NCI-H2081 treated with DMSO at 0.1 percent for 48 hours (cell line): Measurements from ENCODE around the gene PNLIPRP1.

ENCODE experiments used
- DNase-seq: peaks from one replicate; lab custom pipeline; 2025; lab: John Stamatoyannopoulos, UW

PNLIPRP1 gene

DNA sequence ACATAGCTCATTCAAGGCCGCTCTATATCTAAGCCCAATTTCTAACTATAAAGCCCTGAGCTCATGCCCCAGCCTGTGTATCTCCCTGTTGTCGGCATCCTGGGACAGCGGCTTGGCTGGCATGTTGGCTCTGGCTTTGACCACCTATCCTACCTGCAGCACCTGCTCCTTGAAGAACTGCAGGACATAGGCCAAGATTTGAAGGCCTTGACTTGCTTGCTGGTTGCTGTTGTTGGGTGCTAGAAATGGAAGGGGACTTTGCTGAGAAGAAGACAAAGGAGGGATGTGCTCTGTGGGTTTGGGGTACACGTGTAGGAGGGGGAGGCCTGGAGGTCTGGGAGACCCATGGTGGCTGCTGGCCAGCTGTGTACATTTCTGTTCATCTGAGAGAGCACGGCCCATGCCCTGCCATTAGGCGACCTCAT, 41.1 kb downstream of the PNLIPRP1 start:
- no peak for DNase-seq

DNA sequence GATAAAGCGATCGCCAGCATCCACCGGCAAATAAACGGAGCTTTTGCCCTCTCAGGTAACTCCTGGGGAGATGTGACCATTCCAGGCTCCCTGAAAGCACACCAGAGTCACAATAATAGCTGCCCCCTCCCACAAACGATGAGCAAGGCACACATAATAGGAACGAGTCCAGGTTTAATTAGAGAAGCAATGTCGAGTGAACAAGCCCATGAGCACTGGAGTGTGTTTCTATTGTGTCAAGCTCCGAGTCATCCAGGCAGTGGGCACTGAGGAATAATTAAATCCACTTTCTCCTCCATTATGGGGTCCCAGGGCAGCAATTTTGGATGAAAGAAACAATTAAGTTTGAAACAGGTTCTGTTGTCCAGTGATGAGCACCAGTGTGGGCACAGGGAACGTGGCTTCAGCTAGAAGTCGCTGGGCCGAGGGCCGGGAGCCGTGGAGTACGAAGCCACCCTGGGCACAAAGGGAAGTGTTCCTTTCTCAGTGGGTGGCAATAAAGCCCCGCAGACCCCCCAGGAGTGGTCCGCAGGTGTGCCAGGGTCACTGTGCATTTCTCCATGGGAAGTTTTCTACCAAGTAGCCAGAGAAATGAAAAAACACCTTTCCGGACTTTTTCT, 41.9 kb downstream of the PNLIPRP1 start:
- no peak for DNase-seq

DNA sequence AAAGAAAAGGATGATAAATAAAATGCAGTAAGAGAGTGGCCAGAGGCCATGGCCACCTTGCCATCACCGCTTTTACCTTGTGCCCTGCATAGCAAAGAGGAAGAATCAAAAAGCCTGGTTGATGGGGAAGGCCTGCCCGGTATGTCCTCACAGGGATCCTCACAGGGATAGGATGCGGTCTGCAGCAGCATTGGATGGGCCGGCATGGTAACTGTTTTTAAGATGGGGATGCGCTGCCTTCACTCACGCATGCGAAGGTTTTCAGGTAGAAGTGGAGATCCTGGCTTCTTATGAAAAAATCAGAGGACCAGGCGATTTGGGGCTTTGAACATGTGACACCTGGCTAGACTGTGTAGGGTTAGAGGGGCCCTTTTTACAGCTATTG, 42.4 kb downstream of the PNLIPRP1 start:
- DNase-seq = no peak

DNA sequence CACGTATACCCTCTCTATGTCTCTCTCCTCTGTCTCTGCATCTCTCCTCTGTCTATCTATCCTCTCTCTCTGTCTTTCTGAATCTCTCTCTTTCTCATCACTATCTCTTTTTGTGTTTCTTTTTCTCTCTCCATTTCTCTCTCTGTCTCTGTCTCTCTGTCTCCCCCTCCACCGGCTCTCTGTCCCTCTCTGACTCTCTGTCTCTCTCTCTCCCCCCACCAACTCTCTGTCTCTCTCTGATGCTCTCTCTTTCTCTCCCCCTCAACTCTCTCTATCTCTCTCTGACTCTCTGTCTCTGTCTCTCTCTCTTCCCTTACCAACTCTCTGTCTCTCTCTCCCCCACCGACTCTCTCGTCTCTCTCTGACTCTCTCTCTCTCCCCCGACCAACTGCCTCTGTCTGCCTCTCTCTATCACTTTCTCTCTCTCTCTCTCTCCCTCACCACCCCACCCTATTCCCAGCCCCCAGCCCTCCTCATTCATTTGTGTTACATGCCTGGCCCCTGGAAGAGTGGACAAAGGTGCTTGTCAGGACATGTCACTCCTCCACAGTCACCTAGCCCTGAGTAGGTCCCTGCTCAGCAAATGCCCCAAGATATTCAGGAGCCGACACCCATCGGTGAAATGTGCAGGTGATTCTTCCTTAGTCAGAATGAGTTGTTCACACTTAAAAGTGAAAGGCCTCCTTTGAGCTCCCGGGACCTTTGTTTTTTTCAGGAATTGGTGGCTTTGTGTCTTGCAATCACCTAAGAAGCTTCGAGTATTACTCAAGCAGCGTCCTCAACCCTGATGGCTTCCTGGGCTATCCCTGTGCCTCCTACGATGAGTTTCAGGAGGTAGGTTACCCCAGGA, 43.6 kb downstream of the PNLIPRP1 start:
- DNase-seq = no peak

DNA sequence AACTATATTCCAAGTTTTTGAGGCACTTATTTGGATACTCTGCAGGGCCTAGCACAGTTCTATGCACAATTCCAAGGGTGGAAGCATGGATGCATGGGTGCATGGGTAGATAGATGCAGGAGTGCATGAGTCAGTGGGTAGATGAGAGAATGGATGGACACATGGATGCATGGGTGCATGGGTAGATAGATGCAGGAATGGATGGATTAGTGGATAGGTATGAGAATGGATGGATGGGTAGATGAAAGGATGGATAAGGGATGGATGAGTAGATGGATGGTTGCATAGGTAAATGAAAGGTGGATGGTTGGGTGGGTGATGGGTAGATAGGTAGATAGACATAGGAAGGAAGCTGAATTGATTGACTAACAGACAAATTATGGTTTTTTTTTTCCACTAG, 45.6 kb downstream of the PNLIPRP1 start:
- DNase-seq = no peak

DNA sequence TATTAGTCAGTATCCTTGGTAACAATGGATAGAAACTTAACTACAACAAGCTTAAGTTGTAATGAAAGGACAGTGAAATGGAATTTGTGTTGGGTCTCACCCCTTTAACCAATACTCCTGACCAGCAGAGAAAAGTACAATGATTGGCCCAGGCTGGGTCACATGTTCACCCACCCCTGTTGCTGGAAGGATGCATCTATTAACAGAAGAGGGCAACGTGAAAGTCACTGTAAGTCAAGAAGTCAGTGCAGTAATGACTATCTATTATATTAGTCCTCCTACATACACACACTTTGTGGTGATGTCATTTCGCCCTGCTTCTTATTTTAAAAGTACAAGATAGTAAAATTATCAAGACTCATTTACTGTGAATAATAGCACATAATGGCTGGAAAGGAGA, 46.2 kb downstream of the PNLIPRP1 start:
- DNase-seq = no peak

DNA sequence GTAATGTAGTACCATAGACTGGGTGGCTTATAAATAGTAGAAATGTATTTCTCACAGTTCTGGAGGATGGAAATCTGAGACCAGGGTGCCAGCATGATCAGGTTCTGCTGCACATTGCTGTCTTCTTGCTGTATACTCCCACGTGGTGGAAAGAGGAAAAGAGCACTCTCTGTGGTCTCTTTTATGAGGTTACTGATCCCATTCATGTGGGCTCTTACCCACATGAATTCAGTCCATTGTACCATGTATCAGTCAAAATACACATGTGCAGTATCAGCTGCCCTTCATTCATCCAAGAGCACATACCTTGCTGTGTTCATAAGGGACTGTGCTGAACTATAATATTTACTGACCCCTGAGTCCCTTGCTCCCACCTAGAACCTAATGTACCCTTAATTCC, 47.1 kb downstream of the PNLIPRP1 start:
- DNase-seq = no peak

DNA sequence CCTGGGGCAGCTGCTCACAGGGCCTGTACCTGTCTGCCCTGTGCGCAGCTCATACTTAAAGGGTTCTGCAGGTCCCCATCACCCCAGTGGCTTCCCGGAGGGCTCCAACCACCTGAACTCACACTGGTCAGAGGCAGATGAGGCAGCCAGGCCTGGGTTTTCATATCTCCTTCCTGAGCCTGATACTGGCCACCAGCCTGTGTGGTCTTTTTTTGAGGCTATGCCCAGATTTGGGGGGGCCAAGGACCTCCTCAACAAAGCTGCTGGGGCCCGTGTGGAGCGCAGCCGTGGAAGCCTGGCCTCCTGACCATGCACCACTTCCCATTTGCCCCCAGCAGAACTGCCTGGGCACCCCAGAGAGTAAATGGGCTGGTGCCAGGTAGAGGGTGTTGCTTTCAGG, 55.7 kb downstream of the PNLIPRP1 start:
- DNase-seq = no peak

DNA sequence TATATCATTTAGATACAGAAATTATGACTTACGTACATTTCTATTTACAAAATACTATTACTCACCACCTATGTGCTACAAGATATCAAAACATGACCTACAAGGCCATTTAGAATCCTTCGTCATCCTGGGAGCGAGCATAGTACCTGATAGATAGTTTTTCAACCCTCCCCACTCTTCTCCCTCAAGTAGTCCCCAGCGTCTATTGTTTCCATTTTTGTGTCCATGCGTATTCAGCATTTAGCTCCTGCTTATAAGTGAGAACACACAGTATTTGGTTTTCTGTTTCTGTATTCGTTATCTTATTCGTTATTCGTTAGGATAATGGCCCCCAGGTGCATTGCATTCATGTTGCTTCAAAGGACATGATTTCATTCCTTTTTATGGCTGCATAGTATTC, 58.1 kb downstream of the PNLIPRP1 start:
- DNase-seq = no peak

DNA sequence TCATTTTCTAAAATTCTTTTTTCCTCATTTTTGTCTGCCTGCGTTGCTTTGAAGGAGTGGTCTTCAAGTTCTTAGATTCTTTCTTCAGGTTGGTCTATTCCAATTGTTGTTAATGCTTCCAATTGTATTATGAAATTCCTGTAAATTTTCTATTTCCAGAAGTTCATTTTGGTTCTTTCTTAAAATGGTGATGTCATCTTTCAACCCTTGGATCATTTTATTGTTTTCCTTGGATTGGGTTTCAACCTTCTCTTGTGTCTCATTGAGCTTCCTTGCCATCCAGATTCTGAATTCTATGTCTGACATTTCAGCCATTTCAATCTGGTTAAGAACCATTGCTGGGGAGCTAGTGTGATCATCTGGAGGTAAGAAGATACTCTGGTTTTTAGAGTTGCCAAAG, 63.1 kb downstream of the PNLIPRP1 start:
- DNase-seq = no peak

DNA sequence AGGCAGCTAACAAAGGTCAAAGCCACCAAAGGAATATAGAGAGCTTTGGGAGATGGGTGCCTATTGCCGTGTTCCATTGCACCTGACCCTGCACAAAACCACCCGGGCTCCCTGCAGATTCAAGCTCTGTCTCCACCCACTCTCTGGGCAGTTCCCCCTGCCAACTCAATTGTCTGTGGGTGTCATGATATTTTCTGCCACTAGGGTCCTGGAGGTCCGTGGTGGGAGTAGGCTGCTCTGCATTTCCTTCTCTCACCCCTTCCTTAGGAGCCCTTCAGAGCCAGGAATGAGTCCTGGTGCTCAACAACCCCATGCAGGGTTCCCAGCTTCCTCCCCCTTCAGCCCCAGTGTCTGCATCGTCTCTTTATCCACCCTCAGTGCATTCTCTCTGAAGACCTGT, 64.1 kb downstream of the PNLIPRP1 start:
- no peak for DNase-seq

DNA sequence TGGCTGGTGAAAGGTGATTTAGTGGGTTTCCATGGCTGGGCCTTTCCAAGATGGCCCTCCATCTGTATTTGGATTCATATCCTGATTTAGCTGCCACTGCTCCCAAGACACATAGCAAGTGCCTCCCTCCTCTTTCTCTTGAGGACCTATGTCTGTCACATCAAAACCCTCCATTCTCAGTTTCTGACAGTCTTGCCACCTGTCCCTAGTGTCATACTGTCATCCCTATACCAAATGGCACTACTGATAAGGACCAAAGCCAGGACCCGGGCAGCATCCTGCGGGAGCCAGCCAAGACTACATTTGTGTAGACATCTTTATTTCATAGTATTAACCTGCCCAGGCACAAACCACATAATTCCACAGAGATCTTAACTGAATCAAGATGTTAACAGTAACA, 64.8 kb downstream of the PNLIPRP1 start:
- no peak for DNase-seq

DNA sequence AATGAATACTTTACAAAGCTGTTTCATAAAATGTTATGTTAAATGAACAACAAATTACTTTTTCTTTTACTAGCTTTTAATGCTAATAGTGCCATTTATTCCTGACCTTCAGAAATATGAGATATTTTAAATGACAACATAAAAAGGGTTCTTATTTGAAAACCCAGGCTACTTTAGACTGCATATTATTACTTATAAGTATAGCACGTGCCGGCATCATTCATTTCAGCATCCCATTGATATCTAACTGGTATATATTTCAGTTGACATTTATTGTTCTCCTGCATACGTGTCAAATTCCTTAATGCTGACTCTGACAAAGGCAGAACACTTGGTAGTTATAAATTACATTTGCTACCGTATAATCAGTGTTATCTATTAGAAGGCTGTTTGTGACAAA, 65.3 kb downstream of the PNLIPRP1 start:
- no peak for DNase-seq

DNA sequence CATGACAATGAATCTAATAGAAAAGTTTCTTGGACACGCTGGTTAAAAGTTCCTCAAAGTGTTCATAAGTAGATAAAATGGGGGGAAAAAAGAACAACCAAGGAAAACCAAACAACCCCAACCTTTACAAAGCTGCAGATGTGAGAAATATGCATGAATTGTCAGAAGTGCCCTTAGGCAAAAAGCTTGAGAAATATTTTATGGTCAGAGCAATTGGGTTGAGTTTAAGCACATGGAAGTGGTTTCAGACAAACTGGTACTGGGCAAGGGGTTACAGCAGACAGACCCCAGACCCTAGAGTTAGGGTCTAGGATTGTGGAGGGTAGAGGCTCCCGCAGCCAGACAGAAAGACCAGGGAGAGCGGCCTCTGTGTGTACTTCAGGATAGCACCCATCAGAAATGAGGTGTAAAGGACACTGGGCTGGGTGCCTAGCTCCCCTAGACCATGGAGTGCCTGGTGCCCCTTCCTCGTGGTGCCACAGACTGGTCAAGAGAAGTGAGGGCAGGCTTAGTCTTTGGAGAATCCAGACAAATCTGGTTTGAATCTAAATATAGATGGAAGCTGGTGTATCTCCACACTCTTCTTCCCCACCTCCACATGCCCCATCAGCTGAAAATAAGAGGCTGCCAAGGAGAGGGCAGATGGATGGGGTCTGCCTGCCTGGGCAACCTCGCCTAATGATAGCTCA, 67.2 kb downstream of the PNLIPRP1 start:
- DNase-seq = no peak
